CD14-positive monocyte (primary cell): ENCODE measurements around the gene STAMBPL1. TPM values are rescaled to one million over a fixed set of nuclear protein-coding genes. Genes with fewer than 3 reads are reported as not detected.

ENCODE experiments used
- DNase-seq, 3 donors: peaks; one replicate each; pipeline ENCODE4 v3.0.0-alpha.2; 2011 to 2022
- H2AFZ ChIP-seq: 2 replicates; pipeline ENCODE4 v1.6.0; 2012; ENCODE audit warnings: mild to moderate bottlenecking, low read depth, low read length, inconsistent platforms; ENCODE audit not compliant: insufficient read depth, poor library complexity, severe bottlenecking
- H3K27ac ChIP-seq, 2 donors: 1 replicate in 1 of 2; 2 replicates in 1 of 2; pipeline ENCODE4 v1.5.1; 2012 to 2013; ENCODE audit warnings: low read length in 2 of 2, control low read depth in 1 of 2, inconsistent platforms in 1 of 2, low read depth in 1 of 2, mild to moderate bottlenecking in 1 of 2
- H3K27me3 ChIP-seq, 2 donors: one replicate each; pipeline versions ENCODE4 v1.6.0 to v1.6.1; 2011 to 2013; ENCODE audit warnings: low read length in 2 of 2; ENCODE audit not compliant: control insufficient read depth in 2 of 2, insufficient read depth in 2 of 2
- H3K36me3 ChIP-seq, 2 donors: replicated peaks in 1 of 2; 1 replicate in 1 of 2; 2 replicates in 1 of 2; pipeline versions ENCODE4 v1.5.1 to v1.6.1; 2012 to 2013; ENCODE audit warnings: low read length in 2 of 2, control low read depth in 1 of 2, inconsistent platforms in 1 of 2, mild to moderate bottlenecking in 1 of 2; ENCODE audit not compliant: insufficient read depth in 2 of 2, control insufficient read depth in 1 of 2
- H3K4me1 ChIP-seq, 2 donors: 1 replicate in 1 of 2; 2 replicates in 1 of 2; pipeline versions ENCODE4 v1.5.1 to v1.6.1; 2012 to 2013; ENCODE audit warnings: low read length in 2 of 2, control low read depth in 1 of 2, inconsistent platforms in 1 of 2, mild to moderate bottlenecking in 1 of 2, moderate library complexity in 1 of 2; ENCODE audit not compliant: insufficient read depth in 2 of 2, control insufficient read depth in 1 of 2
- H3K4me2 ChIP-seq: replicated peaks from 2 replicates; pipeline ENCODE3; 2012; ENCODE audit warnings: low read length, moderate library complexity, mild to moderate bottlenecking; ENCODE audit not compliant: poor library complexity, severe bottlenecking; ENCODE audit errors: extremely low read depth
- H3K4me3 ChIP-seq, 3 experiments: fragments of 200-600 bp in 1 of 3; sonication (generic) in 1 of 3; replicated peaks in 1 of 3; 1 replicate in 2 of 3; 2 replicates in 1 of 3; pipeline ENCODE4 v1.5.1; 2011 to 2013; ENCODE audit warnings: low read length in 3 of 3, mild to moderate bottlenecking in 3 of 3, control low read depth in 2 of 3, low read depth in 2 of 3, inconsistent platforms in 1 of 3, moderate library complexity in 1 of 3
- H3K79me2 ChIP-seq: 2 replicates; pipeline ENCODE4 v1.6.0; 2012; ENCODE audit warnings: mild to moderate bottlenecking, control low read depth, inconsistent platforms, low read length, moderate library complexity; ENCODE audit not compliant: insufficient read depth
- H3K9ac ChIP-seq: 2 replicates; pipeline ENCODE4 v1.6.0; 2017; ENCODE audit warnings: low read length, mild to moderate bottlenecking; ENCODE audit not compliant: insufficient read depth, poor library complexity, severe bottlenecking
- H3K9me3 ChIP-seq, 2 donors: replicated peaks in 1 of 2; 1 replicate in 1 of 2; 2 replicates in 1 of 2; pipeline versions ENCODE4 v1.5.1 to v1.6.1; 2012 to 2013; ENCODE audit warnings: low read length in 2 of 2, control low read depth in 1 of 2; ENCODE audit not compliant: control insufficient read depth in 1 of 2, insufficient read depth in 1 of 2
- H4K20me1 ChIP-seq: 2 replicates; pipeline ENCODE4 v1.6.0; 2012; ENCODE audit warnings: mild to moderate bottlenecking, low read length, control low read depth, moderate library complexity; ENCODE audit not compliant: insufficient read depth
- H3K27ac Mint-ChIP-seq, 7 donors: one replicate each; pipeline ENCODE4 v1.8.0; 2020; ENCODE audit warnings: mild to moderate bottlenecking in 7 of 7, mixed read lengths in 7 of 7, moderate library complexity in 6 of 7, inconsistent platforms in 2 of 7
- H3K27me3 Mint-ChIP-seq, 3 donors: one replicate each; pipeline ENCODE4 v1.8.0; 2021 to 2022; ENCODE audit warnings: low read depth in 3 of 3, mild to moderate bottlenecking in 3 of 3, mixed read lengths in 3 of 3, moderate library complexity in 3 of 3, inconsistent platforms in 1 of 3
- H3K36me3 Mint-ChIP-seq, 2 donors: one replicate each; pipeline ENCODE4 v1.8.0; 2020; ENCODE audit warnings: mixed read lengths in 2 of 2, inconsistent platforms in 1 of 2, mild to moderate bottlenecking in 1 of 2
- H3K4me1 Mint-ChIP-seq: one replicate; pipeline ENCODE4 v1.8.0; 2020; ENCODE audit warnings: mild to moderate bottlenecking, mixed read lengths
- H3K4me3 Mint-ChIP-seq, 2 donors: one replicate each; pipeline ENCODE4 v1.8.0; 2020; ENCODE audit warnings: mild to moderate bottlenecking in 2 of 2, mixed read lengths in 2 of 2, moderate library complexity in 1 of 2
- H3K9me3 Mint-ChIP-seq, 7 donors: one replicate each; pipeline ENCODE4 v1.8.0; 2020 to 2022; ENCODE audit warnings: mixed read lengths in 7 of 7, mild to moderate bottlenecking in 6 of 7, moderate library complexity in 6 of 7, inconsistent platforms in 2 of 7
- CTCF ChIP-seq: fragments of 200-600 bp; IDR thresholded peaks from one replicate; pipeline ENCODE4 v1.8.0; 2022; ENCODE audit warnings: antibody characterized with exemption, mild to moderate bottlenecking
- WGBS: methylation state at CpG from one replicate; pipeline ENCODE4 v1.1.5; 2013; ENCODE audit warnings: missing lambda C conversion rate; ENCODE audit not compliant: insufficient coverage; 5-methylcytosine and 5-hydroxymethylcytosine counted together
- intact Hi-C, 2 donors: fragments of 100-400 bp; cut with micrococcal nuclease; formaldehyde crosslinking; loops; one replicate each; pipeline versions ENCODE4 v1.15.0 to v1.15.1; 2023
- polyA plus RNA-seq, 3 donors: library from polyadenylated mRNA; depleted of rRNA in 1 of 3; unstranded in 2 of 3; stranded (reverse) in 1 of 3; fragments of 300-500 nt in 2 of 3; fragments of >200 nt in 1 of 3; fragmentation: Illumina TruSeq in 2 of 3; gene quantifications; 1 replicate in 2 of 3; 2 replicates in 1 of 3; pipeline ENCODE4 v1.2.3, GENCODE V29; 2012 to 2021

The STAMBPL1 gene
- polyA plus RNA-seq, 3 donors, result 0.07 to 1.5 (median 0.10) TPM

DNA sequence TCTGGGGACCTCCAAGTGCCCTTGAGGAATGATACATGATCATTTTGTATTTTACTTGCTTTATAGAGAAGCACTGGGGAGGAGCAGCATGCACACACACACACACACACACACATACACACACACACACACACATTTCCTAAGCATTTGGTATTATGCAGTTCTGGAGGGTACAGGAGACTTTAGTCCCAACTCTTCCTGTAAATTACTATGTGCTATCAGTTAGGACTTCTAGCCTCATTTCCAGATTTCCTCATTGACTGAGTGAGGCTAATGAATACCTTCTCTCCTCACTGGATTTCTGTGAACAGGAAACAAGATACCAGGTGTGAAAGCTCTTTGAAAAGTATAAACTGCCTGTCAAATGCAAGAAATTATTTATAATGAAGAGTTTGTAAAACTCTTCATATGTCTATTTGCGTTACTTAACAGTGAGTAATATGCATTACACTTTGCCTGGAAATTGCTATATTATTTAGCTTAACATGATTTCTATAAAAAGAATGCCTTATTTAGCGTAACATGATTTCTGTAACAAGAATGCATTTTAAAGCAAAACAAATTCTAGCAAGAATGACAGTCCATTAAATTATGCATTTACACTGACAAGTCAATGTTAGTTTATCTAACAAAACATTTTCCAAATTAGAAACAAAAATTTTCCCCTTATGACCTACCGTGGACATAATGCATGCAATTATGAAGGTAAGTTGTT lies 38.3 kb downstream of the STAMBPL1 start:
- WGBS, result no CpG with 5 or more reads among the region's 3 CpGs
- DNase-seq, result no peak
- no peaks in the 10 kb centered on the region for H3K79me2 ChIP-seq
- TF ChIP-seq CTCF, result no peak
- H3K9me3 ChIP-seq, result no peaks in the 10 kb centered on the region
- H3K27me3 Mint-ChIP-seq, result peaks cover 0 to 1% (median 0%) of the 10 kb centered on the region in 3 donors
- H3K36me3 ChIP-seq, result no peaks in the 10 kb centered on the region
- H3K27ac Mint-ChIP-seq, result no peak overlapping the region
- intact Hi-C loops, result no loop called here
- H3K9me3 Mint-ChIP-seq, result no peaks in the 10 kb centered on the region
- H2AFZ ChIP-seq, result no peak overlapping the region
- no peaks in the 10 kb centered on the region for H3K27me3 ChIP-seq
- H3K9ac ChIP-seq, result no peak overlapping the region
- no peaks in the 10 kb centered on the region for H4K20me1 ChIP-seq
- no peak overlapping the region for H3K4me3 Mint-ChIP-seq
- H3K4me1 Mint-ChIP-seq, result peaks cover 9% of the 10 kb centered on the region
- H3K4me1 ChIP-seq, result no peaks in the 10 kb centered on the region
- peaks cover 3 to 7% of the 10 kb centered on the region in 2 donors for H3K36me3 Mint-ChIP-seq
- H3K4me3 ChIP-seq, result no peak overlapping the region
- H3K4me2 ChIP-seq, result no peak overlapping the region
- H3K27ac ChIP-seq, result no peak overlapping the region

DNA sequence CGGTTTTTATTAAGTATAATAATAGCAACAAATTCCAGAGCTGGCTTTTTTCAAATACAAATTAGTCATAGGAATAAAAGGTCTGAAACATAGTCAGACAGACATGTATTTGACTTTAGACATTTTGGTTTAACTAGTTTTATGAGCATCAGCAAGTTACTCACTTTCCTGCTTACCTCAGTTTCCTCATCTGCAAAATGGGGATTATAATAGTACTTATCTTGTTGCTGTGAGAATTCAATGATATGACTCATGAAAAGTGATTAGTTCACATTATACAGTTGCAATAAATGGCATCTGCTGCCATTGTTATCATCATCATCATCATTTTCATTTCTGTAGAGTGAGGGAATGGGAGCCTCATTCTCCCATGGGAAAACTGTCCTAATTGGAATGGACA lies 39.0 kb downstream of the STAMBPL1 start:
- no CpG with 5 or more reads among the region's 1 CpG for WGBS
- H2AFZ ChIP-seq, result no peak overlapping the region
- H3K36me3 ChIP-seq, result no peaks in the 10 kb centered on the region
- DNase-seq, result no peak
- H3K4me1 Mint-ChIP-seq, result peaks cover 9% of the 10 kb centered on the region
- H3K9me3 ChIP-seq, result no peaks in the 10 kb centered on the region
- intact Hi-C loops, result no loop called here
- no peaks in the 10 kb centered on the region for H3K4me1 ChIP-seq
- H3K9me3 Mint-ChIP-seq, result peaks cover 0 to under 1% (median 0%) of the 10 kb centered on the region in 7 donors
- H3K9ac ChIP-seq, result no peak overlapping the region
- no peak overlapping the region for H3K27ac Mint-ChIP-seq
- H3K27me3 Mint-ChIP-seq, result peaks cover 0 to 1% (median 0%) of the 10 kb centered on the region in 3 donors
- H3K27ac ChIP-seq, result no peak overlapping the region
- no peaks in the 10 kb centered on the region for H4K20me1 ChIP-seq
- no peak overlapping the region for H3K4me2 ChIP-seq
- H3K27me3 ChIP-seq, result no peaks in the 10 kb centered on the region
- no peaks in the 10 kb centered on the region for H3K79me2 ChIP-seq
- peaks cover 8 to 11% of the 10 kb centered on the region in 2 donors for H3K36me3 Mint-ChIP-seq
- TF ChIP-seq CTCF, result no peak
- H3K4me3 ChIP-seq, result no peak overlapping the region
- H3K4me3 Mint-ChIP-seq, result no peak overlapping the region
